Middle frontal gyrus (tissue), 1 donor: ENCODE measurements around the gene MLN.

Experiments
- DNase-seq: peaks from one replicate; pipeline ENCODE4 v3.0.0-alpha.2; 2015; ENCODE audit warnings: low spot score; ENCODE audit errors: extremely low spot score

The MLN gene

GRCh38 chr6:33788694-33789549 is 14.9 kb downstream of the MLN start, which contains the start of gene LEMD2:
Gene LEMD2 (minus strand): TSS chr6:33789130. CDS start chr6:33789116, 14 bp downstream.
- peak; percentile 85 for DNase-seq

GRCh38 chr6:33787954-33788693 is 15.7 kb downstream of the MLN start:
- DNase-seq: no peak

GRCh38 chr6:33787346-33787953 is 16.4 kb downstream of the MLN start:
- DNase-seq: no peak

- no peak for DNase-seq
These were observed 17.1 kb downstream of the MLN start for GRCh38 chr6:33786736-33787135.

GRCh38 chr6:33785778-33786177 is 18.0 kb downstream of the MLN start:
- no peak for DNase-seq

- peak; percentile 36 for DNase-seq
These were observed 19.0 kb downstream of the MLN start for GRCh38 chr6:33784787-33785186.

GRCh38 chr6:33783781-33784520 is 19.9 kb downstream of the MLN start:
- DNase-seq: no peak

- no peak for DNase-seq
These were observed 21.2 kb downstream of the MLN start for GRCh38 chr6:33782561-33782960.

- DNase-seq: no peak
These were observed 22.4 kb downstream of the MLN start for GRCh38 chr6:33781131-33781975.

GRCh38 chr6:33779895-33780294 is 23.9 kb downstream of the MLN start:
- peak; percentile 17 for DNase-seq

- DNase-seq: no peak
These were observed 24.5 kb downstream of the MLN start for GRCh38 chr6:33779290-33779689.

- DNase-seq: no peak
These were observed 25.2 kb downstream of the MLN start for GRCh38 chr6:33778444-33779121.

- DNase-seq: no peak
These were observed 26.1 kb downstream of the MLN start for GRCh38 chr6:33777398-33778388.

GRCh38 chr6:33776764-33777163 is 27.0 kb downstream of the MLN start:
- DNase-seq: no peak

GRCh38 chr6:33776186-33776585 is 27.6 kb downstream of the MLN start:
- no peak for DNase-seq

GRCh38 chr6:33774774-33775173 is 29.0 kb downstream of the MLN start:
- DNase-seq: no peak

- no peak for DNase-seq
These were observed 30.8 kb downstream of the MLN start for GRCh38 chr6:33772902-33773472.

- DNase-seq: no peak
These were observed 31.5 kb downstream of the MLN start for GRCh38 chr6:33772082-33772830.
